ENCODE data around the gene TBC1D22A. TPM values are rescaled to one million over a fixed set of nuclear protein-coding genes. Genes with fewer than 3 reads are reported as not detected.

The TBC1D22A gene
- total RNA-seq, 1 donor from 2014 or later: 33.0 TPM

DNA sequence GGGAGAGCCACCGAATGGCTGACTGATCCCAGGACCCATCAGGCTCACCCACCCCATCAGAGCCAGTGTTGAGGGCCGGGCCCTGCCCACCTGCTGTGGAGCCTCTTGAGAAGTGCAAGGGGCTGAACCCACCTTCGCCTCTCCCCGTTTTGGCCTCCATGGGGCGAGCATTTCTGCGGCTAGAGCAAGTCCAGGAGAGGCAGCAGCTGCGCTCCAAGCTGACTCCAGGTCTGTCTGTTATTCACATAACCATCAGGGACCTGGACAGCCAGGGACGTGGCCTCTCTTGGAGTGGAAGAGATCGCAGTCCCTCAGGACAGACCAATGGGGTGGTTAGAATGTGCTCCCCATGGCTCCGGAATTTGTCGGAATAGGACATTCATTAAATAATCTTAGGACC is 231.8 kb downstream of the TBC1D22A start:
- no peak for DNase-seq (ENCODE audit: low spot score)

DNA sequence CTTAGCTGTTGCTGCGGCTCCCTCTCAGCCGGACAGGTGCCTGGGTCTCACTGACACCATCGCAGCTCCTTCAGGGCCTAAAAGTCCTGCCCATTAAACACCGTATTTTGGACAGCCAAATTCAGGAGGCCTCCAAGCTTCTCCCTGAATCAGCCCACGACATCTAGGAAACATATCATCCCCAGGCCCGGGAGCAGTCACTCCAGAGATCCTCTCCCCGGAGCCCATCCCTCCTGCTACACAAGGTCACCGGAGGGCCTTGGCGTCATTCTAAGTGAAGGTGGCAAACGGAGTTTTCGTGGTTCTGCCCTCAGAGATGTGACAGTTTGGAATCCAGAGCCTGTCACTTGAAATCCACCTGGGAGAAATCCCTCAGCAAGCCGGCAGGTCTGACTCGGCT is 232.5 kb downstream of the TBC1D22A start:
- no peak for DNase-seq (ENCODE audit: low spot score)

DNA sequence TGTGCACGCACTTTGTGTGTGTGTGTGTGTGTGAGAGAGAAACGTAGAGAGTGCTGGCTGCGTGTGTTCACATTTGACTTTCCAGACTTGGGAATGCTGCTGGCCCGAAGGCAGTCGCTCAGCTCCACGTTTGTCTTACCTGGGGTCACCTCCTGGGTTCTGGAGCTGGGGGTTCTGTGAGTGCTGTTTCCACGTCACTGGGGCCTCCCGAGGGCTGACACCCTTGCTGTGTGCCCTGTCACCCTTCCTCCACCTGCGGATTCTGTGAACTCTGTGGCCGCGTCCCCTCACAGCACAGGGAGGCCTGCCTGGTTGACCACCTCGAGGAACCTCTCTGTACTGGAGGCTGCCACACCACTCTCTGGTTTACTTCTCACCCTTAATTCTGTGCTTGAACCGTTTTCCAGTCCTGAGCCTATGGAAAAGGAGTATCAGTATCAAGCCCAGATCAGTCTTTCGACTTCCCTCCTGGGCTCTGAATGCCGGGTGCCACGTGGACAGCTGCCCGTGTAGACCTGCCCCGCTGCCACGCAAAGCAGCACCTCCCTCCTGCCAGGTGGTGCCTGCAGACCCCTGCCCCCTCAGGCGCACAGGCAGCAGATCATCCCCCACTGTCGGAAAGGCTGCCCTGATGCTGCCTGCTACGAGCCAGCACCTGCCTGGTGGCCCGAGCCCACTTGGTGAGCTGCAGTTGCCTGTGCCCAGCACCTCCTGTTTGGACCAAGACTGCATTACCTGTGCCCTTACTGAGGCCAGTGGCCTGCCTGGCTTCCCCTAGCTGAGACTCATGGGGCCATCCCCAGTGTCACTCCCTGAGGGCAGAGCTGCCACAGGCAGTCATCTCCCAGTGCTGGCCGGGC is 233.3 kb downstream of the TBC1D22A start:
- no peak for DNase-seq (ENCODE audit: low spot score)

DNA sequence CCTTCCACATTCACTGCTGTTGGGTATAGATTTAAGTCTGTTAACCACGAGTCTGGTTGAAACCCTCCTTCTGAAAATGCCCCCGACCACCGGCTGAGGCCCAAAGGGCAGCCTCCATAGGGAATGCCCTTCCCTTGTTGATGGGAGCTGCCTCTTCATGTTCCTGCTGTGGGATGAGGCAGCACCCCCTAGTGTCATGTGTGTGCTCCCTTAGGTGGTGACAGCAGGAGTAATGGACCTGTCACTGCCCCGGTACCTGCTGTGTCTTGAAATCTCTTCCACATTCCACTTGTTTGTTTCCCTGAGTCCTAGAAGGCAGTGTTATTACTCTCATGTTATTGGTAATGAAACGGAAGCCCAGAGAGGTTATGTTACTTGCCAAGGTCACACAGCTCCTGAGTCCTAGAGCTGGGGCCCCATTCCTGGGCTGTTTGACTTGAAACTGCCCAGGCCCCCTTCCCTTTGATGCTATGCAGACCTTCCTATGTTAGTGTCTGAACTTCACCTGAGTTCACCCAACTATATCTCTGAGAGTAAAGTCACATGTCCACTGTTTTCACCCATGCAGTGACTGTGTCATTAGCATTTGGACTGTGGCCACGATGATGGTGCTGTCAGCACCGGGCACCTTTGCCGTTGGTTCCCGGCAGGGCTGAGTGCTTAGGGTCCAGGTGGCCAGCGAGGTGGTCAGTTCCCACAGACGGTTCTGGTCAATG is 234.3 kb downstream of the TBC1D22A start:
- DNase-seq (ENCODE audit: low spot score): no peak

DNA sequence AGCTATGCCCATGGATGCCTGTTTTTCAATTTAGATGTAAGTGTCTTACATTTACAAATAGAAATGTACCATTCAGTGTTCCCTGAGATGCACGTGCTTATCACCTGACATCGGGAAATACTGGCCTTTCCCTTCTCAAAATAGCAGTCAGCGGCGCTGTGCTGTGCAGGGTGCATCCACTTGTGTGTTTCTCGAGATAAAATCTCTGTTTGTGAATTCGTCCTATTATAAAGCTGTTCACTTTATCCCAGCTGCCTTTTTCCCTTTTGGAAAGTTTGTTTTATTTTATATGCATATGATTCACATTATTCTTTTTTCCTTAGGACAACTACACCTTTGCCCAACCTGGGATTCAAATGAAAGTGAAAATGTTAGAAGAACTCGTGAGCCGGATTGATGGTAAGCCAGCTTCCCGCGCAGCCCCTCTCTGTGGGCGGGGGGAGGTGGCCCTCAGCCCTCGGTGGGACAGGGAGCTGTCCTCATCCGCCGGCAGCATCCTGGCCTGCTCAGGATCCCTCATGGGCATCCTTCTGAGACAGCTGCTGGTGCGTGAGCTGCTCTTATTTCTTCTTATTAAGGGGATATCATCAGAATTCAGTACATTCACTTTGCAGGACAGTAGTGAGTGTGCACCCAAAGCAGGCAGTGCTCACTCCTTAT is 235.0 kb downstream of the TBC1D22A start:
- no peak for DNase-seq (ENCODE audit: low spot score)

DNA sequence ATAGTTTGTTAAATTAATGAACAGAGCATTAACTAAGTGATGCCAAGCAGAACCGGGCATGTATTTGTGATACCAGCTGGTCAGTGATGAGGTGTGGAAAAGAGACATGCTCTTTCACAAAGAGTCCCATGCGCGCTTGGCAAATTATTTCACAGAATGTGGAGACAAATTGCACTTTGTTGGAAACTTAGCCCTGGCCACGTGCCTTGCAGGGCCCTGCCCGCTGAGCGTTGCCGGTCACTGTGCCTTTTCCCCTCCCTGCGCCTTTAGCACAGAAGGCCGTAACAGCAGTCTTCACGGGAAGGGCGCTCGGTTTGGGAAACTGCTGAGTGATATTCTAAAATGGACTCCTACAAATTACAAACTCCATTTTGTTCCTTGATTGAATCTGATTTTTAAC is 235.9 kb downstream of the TBC1D22A start:
- no peak for DNase-seq (ENCODE audit: low spot score)

DNA sequence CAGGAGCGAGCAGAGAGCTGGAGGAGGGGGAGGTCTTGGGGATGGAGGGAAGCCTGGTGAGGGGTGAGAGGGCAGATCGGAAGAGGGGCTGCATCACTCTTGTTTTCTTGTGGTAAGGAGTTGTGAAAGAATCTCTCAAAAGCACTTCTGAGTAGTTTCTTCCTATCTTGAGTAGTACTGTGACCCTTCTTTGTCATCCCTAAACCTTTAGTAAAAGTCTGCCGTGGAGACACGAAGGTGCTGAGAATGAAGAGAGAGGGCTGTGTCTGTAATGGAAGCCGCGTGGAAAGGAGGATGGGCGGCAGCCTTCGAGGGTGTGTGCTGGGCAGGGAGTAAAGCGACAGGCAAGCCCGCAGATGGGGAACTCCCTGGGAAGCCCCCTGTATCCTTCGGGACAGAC is 237.8 kb downstream of the TBC1D22A start:
- DNase-seq (ENCODE audit: low spot score): no peak

DNA sequence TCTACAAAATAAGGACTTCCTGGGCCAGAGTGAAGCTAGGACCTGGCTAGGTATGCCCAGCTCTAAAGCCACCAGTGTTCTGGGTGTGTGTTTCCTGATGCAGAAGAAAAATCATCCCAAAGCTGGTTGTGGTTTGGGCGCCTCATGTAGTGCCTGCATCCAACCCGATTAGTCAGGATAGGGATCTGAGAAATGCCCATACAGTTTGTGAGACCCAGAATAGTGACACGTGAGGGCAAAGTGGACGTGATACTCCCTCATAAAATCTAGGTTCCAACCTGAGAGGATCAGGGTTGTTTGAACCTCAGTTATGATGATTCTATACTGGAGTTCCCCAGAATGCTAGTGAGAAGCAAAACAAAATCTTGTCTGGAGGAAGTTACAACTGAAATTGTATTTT is 238.4 kb downstream of the TBC1D22A start:
- DNase-seq (ENCODE audit: low spot score): no peak

DNA sequence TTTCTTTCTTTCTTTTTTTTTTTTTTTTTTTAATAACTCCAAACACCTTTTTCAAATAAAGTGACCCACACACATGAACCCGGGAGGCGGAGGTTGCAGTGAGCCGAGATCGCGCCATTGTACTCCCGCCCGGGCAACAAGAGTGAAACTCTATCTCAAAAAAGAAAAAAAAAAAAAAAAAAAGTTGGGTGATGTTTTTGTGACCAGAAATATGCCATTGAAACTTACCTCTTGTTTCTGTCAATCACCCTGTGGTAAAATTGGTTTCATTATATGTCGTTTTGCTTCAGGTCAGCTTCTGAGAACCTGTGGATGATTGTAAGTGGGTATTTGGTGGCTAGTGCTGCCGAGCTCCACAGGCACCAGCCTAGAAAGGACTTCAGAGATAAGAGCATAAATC is 238.8 kb downstream of the TBC1D22A start:
- no peak for DNase-seq (ENCODE audit: low spot score)

DNA sequence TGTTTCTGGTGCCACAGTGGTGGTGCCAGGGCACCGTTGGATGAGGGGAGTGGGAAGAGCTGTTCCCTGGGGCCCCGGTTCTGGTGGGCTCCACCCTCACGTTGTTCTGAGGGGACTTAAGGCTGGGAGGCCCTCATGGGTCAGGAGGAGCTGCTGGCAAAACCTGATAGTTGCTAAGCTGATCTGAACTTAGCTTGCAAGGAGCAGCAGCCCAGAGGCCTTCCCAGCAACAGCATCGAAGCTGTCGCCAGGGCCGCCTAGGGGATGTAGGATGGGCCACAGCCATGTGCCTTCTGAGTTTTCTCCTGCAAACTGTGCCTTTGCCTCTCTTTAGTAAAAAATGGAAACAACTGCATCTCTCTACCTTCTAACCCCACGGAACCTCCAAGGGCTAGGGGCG is 240.2 kb downstream of the TBC1D22A start:
- DNase-seq (ENCODE audit: low spot score): no peak

DNA sequence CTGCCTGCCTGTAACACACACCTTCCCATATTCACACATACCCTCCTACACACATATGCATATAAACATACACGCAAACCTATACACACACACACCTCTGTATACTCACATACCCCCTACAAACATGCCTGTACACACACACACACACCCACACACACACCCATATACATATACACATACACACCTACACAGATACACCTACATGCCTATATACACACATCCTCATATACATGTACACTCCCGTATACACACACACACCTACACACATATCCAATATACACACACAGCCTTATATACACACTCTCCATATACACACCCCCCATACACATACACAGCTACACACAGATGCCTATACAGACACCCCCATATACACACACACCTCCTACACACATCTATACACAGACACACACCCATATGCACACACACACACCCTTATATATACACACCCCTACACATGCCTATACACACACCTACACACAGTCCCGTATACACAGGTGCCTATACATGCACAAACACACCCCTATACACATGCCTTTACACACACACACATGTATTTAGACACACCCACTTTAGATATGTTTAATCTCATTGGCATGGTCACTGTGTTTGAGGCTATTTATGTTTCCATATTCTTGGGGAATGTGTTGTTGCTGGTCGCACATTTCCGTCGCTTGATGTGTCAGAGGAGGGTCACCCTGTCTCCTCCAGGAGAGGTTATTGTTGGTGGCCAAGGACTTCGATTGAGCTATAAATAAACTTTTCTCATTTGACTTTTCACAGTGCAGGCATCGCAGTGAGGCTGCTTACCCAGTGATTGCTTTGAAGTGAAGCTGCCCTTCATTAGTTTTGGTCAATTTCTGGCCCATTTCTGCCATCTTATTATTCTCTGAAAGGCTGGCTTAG is 243.3 kb downstream of the TBC1D22A start:
- no peak for DNase-seq (ENCODE audit: low spot score)

DNA sequence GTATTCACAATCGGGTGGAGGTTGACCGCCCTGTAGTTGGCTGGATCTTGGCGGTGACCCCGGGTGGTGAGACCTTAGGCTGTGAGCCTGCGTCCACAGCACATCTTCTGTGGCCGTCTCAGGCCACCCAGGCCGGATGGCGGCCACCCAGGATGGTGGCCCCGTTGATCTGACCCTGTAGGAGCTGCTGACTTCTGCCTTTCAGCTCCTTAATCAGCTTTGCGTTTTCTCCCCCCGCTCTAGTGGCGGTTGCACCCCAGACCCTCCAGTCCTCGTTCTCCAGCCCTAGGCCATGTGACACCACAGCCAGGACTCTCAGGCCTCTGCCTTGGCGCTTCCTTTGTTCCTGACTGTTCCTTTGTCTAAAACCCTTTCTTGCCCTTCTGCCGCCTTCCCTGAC is 244.0 kb downstream of the TBC1D22A start:
- no peak for DNase-seq (ENCODE audit: low spot score)

DNA sequence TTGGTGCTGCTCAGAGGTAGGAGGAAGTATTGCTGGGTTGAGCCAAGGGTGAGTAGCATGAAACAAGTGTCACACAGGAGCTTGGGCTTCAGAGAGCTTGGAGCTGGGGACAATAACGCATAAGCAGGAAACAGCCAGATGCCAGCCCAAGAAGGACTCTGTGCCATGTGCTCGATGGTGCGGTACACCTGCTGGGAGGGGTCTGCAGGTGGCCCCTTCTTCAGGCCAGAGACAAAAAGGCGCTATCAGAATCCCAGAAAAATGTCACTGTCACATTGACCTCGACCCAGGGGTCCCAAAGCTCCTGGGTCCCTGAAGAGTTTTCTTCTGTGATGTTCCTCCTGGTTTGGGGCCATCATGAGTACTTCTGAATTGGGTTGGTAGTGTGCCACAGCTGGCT is 244.4 kb downstream of the TBC1D22A start:
- no peak for DNase-seq (ENCODE audit: low spot score)

DNA sequence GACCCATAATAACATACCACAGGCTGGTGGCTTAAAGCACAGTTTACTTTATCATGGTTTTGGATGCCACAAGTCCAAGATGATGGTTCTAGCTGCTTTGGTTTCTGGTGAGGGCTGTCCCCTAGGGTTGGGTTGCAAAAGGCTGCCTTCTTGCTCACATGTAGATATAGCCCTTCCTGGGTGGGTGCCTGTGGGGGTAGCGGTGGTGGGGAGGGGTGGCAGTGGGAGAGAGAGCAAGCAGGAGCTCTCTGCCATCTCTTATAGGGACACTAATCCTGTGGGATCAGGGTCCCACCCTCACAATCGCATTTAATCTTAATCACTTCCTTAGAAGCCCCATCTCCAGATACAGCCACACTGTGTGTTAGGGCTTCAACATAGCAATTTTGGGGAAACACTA is 245.0 kb downstream of the TBC1D22A start:
- DNase-seq (ENCODE audit: low spot score): no peak

DNA sequence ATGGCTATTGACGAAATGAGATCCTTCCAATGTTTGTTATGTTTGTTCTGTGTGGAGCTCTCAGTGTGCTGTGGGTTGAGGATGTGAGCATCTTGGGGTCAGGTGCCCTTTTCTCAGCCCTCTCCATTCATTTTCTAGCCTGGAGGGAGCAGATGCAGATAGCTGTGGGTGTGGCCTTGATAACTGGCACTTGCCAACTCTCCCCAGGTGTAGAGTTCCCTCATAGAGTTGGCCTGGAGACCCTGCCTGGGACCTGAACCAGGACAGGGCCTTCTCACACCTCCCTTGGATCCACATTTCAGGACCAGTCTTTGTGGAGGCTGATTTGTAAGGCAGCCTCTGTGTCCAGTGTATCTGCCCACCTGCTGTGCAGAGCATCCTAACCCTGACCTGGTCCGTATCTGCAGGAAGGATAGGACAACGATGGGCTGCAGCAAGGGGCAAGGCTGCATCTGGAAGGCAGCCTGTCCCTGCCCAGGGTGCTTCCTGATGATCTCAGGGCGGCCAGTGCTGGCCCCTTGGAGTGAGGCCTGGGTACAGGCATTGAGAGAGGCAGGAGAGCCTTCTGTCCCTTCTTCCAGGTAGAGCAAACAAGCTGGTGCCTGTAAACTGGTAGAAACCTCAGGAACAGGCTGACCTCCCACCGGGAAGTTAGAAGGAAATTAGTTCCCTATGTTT is 245.9 kb downstream of the TBC1D22A start:
- DNase-seq (ENCODE audit: low spot score): no peak

DNA sequence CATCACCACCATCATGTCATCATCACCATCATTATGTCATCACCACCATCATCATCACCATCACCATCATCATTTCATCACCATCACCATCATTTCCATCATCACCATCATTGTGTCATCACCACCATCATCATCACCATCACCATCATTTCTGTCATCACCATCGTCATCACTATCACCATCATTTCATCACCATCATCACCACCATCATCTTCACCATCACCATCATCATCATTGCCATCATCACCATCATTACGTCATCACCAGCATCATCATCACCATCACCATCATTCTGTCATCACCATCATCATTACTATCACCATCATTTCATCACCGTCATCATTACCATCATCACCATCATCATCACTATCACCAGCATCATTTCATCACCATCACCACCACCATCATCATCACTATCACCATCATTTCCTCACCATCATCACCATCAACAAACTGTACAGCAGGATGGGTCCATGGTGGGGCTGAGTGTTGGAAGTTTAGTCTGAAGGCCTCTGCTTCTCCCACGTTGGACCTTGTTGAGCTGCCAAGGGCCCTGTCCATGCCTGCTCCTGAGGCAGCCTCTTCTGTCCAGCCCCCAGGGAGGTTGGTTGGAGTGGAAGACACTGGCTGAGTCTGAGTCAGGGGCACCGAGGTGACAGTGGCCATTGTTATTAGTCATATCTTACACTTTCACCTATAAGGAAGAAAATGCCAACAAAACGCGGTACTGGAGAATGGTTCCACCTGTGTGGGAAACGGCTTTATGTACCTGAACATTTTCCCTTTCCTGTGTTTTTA is 247.1 kb downstream of the TBC1D22A start:
- no peak for DNase-seq (ENCODE audit: low spot score)

DNA sequence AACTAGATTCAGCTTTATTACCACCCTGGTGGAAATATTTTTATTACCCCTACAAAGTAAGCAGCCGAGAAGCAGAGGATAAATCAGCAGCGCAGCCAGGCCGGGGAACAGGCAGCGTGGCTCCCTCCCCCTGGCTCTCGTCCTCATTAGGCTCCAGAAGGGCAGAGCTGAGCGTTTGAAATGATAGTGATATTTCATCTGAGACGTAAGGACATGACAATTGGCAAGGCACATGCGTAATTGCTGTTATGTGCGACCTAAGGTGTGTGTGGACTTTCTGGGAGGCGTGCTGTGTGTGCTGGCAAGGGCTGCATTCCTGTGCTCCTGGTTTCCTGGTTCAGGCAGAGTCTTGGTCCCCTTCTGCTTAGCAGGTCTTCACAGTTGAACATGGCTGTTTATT is 247.8 kb downstream of the TBC1D22A start:
- DNase-seq (ENCODE audit: low spot score): no peak

DNA sequence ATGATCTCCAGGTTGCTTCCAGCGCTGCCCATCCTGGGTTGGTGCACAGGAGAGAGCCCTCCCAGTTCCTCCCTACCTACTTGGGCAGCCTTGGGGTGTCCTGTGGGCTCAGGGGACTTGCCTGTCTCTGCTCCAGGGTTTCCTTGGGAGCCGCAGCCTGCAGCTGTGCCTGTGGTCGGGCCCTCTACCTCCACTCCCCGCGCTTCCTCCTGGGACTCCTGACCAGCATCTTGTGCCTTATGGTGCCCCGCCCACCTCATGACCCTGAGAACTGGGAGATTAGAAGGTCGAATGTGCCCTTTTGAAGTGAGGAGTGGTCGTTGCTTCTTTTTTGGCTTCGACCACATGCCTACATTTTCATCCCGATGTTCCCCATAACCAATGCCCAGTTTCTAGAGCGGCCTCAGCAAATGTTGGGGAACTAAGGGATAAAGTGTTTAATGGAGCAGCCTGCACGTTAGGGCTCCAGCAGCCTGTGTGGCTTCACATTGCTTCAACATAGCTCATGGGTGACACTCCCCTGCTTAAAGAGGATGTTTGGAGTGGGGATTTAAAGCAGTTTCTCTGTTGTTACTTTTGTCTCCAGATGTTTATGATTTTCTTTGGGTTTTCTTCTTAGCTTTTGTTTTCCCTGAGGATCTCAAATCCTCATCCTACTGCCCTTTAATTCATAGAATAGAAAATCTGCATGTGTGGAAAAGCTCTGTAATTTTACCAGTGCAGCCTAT is 248.8 kb downstream of the TBC1D22A start:
- no peak for DNase-seq (ENCODE audit: low spot score)

DNA sequence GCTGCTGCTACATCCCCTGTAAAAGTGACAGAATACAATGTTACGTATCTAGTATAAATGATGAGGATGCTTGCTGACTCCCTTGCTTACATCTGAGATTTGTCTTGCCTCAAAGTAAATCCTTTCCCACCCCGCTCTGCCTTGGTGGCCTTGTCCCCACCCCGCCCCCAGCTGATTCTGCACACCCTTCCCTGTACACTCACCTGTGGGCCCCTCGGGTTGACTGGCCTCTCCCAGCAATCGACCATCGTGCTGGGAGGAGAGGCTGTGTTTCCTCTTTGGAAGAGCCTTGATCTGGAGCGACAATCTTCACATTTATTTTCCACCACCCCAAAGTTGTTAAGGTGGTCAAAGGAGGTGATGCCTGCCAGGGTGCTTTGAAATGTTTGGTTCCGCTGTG is 249.4 kb downstream of the TBC1D22A start:
- DNase-seq (ENCODE audit: low spot score): no peak
